Retinal pigment epithelial cell (primary cell): ENCODE results near the gene EIF2D.
A peak's percentile ranks its signal among the peaks of the same experiment; 100 is the strongest.

Experiments
- DNase-seq: peaks from one replicate; pipeline ENCODE4 v3.0.0-alpha.2; 2010; ENCODE audit warnings: low read depth
- H3K4me3 ChIP-seq: 2 replicates; pipeline ENCODE4 v1.5.1; 2011; ENCODE audit warnings: mild to moderate bottlenecking, low read length, control low read depth, moderate library complexity
- TF ChIP-seq, protein P1 (sequence below): conservative IDR thresholded peaks from 2 replicates; pipeline ENCODE4 v1.5.1; 2011; ENCODE audit warnings: low read depth, low read length, control low read depth, inconsistent platforms

The EIF2D gene, protein sequence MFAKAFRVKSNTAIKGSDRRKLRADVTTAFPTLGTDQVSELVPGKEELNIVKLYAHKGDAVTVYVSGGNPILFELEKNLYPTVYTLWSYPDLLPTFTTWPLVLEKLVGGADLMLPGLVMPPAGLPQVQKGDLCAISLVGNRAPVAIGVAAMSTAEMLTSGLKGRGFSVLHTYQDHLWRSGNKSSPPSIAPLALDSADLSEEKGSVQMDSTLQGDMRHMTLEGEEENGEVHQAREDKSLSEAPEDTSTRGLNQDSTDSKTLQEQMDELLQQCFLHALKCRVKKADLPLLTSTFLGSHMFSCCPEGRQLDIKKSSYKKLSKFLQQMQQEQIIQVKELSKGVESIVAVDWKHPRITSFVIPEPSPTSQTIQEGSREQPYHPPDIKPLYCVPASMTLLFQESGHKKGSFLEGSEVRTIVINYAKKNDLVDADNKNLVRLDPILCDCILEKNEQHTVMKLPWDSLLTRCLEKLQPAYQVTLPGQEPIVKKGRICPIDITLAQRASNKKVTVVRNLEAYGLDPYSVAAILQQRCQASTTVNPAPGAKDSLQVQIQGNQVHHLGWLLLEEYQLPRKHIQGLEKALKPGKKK

DNA sequence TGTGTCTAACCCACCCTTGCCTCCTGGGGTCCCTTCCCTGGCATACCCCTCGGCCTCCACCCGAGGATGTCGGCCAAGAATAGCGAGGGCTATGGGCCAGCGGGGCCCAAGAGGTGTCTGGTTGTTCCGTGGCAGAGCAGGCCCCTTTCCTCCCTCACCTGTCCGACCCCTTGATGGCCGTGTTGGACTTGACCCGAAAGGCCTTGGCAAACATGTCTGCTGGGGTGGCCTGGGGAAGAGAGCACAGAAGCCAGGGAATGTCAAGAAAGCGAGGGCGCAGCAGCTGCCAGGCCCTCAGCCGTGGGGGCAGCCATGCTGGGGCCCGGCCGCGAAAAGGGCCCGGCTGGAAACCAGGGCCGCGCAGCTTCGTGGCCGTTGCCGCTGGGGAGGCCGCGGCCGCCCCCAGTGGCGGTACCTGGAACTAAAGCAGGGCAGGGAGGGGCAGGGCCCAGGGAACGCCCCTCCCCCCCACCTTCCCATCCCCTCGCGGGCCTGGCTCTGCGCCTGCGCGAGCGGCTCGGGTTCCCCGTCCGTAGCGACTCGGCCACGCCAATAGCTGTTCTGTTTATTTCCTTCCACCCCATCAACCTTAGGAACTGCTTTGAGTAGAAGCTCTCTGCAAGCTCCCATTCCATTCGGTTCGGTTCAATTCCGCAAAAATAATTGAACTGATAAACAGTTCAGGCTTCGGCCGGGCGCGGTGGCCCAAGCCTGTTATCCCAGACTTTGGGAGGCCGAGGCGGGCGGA is at the start of gene EIF2D:
Gene EIF2D (minus strand): TSS at position 337 of the 748 bp plus-strand sequence. CDS start 123 bp downstream, at position 214.
- TF ChIP-seq, protein P1, sequence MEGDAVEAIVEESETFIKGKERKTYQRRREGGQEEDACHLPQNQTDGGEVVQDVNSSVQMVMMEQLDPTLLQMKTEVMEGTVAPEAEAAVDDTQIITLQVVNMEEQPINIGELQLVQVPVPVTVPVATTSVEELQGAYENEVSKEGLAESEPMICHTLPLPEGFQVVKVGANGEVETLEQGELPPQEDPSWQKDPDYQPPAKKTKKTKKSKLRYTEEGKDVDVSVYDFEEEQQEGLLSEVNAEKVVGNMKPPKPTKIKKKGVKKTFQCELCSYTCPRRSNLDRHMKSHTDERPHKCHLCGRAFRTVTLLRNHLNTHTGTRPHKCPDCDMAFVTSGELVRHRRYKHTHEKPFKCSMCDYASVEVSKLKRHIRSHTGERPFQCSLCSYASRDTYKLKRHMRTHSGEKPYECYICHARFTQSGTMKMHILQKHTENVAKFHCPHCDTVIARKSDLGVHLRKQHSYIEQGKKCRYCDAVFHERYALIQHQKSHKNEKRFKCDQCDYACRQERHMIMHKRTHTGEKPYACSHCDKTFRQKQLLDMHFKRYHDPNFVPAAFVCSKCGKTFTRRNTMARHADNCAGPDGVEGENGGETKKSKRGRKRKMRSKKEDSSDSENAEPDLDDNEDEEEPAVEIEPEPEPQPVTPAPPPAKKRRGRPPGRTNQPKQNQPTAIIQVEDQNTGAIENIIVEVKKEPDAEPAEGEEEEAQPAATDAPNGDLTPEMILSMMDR = peak; percentile 82
- DNase-seq = peak; percentile 69
- H3K4me3 ChIP-seq = peak within 1 kb of the TSS; percentile 92

DNA sequence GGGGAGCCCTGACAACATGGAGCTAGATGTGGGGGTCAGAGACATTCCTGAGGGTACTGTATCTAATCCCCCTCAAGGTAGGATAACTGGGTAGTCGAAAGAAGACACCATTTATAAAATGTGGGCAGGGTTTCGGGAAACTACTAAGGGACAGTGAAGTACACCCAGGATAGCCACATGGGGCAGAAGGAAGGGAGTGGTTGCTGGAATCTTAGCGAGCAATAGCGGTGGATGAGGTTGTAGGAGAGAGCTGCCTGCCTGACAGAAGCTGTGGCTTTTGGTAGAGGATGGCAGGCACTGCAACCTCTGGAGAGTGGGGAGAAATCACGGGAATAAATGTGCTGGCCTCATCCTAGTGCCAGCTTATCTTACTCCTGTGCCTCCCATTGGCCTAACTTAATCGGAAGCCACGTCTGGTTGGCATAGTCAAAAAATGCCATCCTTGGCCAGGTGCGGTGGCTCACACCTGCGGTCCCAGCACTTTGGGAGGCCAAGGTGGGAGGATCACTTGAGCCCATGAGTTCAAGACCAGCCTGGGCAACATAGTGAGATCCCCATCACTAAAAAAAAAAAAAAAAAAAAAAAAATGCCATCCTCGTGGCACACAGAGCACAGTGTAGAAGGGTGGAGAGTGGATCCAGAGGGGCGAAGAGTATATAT is 49.0 kb upstream of the EIF2D start:
- H3K4me3 ChIP-seq = no peak overlapping the region
- DNase-seq = no peak
- TF ChIP-seq, protein P1 = no peak

DNA sequence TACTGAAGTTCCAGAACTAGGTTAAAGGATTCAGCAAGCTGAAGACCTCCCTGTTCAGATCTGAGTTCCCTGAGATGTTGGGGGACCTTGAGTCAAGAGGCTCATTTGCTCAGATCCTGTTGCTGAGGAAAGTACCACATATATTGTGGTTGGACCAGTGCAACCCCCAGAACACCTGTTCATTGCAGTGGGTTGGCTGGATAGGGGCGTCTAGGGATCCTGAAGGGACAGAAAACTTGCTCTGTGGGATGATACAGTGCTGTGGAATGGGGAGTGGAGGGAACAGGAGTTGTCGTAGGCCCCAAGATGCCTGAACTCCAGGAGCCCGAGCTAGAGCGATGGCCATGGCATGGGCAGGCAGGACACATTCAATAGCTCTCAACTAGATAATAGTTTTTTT is 47.9 kb upstream of the EIF2D start:
- TF ChIP-seq, protein P1 = no peak
- no peak for DNase-seq

DNA sequence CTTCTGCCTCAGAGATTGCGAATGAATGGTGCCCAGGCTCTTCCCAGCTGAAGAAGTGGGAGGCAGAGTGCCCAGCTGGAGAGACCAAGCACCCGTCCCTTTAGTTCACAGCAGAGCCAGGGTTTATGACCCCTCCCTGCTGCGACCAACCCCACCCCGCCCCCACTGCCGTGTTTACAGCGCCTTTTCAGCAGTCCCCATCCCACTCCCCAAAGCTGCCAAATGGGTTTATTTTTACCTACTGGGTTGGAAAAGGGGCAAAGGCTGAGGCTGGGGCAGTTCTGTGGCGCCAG is 46.7 kb upstream of the EIF2D start:
- no peak overlapping the region for H3K4me3 ChIP-seq
- DNase-seq = no peak
- TF ChIP-seq, protein P1 = no peak

More for the DNA sequence above, 47.9 kb upstream of the EIF2D start:
- H3K4me3 ChIP-seq = no peak overlapping the region

DNA sequence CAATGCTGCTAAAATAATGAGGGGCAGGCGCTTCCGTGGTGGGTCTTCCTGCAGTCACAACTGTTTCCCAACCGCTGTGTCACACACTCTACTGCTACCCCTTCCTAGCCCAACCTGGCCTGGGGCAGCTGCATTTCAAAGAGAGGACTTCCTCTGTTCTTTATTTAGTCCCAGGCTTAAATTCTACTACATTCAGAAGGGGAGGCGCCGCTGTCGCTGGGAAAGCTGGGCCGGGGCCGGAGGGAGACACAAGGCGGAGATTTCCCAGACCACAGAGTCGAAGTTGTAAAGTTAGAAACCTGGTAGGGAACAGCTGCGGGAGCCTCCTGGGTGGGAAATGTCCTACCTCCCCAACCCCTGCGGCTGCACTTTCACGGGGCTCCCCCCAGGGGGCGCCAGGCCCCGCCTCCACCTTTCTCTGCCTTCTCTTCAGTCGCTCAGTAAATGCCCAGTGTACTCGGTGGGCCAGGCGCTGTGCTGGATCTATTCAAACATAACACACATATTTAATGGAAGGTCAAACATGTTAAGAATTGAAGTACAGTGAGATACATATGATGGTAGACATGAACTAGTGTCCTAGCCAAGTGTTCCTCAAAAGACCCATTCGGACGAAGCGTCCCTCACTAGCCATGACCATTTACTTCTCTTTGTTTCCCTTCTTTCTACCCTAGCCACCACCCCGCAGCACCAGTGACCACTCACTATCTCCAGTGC is 46.2 kb upstream of the EIF2D start:
- no peak for DNase-seq
- TF ChIP-seq, protein P1 = peak; percentile 77
- no peak overlapping the region for H3K4me3 ChIP-seq

DNA sequence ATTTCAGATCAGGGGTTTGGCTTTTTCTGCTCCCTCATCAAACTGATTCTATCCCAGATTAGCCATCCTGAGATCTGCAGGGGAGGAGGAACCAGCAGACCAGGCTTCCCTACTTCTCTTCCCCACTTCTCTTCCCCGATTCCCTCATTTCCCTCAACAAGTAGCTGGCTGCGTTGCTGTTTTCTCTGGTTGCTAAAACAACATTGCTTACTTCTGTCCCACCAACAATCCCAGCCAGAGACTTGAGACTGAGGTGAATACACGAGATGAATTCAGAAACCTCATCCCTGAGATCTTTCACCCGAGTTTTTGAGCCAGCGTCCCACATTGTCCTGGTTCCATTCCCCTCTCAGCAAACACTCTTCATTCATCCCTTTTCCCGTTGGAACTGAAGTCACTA is 45.5 kb upstream of the EIF2D start:
- TF ChIP-seq, protein P1 = no peak
- DNase-seq = no peak
- H3K4me3 ChIP-seq = no peak overlapping the region
